B cell (primary cell): Measurements from ENCODE around the gene JARID2. TPM values are rescaled to one million over a fixed set of nuclear protein-coding genes. Genes with fewer than 3 reads are reported as not detected.

Source experiments
- ATAC-seq: fragments of 200-7000 bp; cut with Tn5 transposase; one replicate; pipeline ENCODE4 v1.10.0; 2021; ENCODE audit warnings: low read depth, mild to moderate bottlenecking, moderate number of reproducible peaks, moderate library complexity
- CTCF ChIA-PET: fragments of 350-600 bp; sonication (Branson Sonifier 250); formaldehyde crosslinking; loops from one replicate; lab custom pipeline; 2021; ENCODE audit warnings: antibody characterized with exemption, inconsistent platforms; lab: Charles Lee
- POLR2A ChIA-PET: fragments of 350-600 bp; sonication (Branson Sonifier 250); formaldehyde crosslinking; loops from one replicate; lab custom pipeline; 2021; ENCODE audit warnings: antibody characterized with exemption; lab: Charles Lee
- DNase-seq: peaks from one replicate; pipeline ENCODE4 v3.0.0; 2013
- H2AFZ ChIP-seq: 2 replicates; pipeline ENCODE4 v1.6.1; 2012; ENCODE audit warnings: mild to moderate bottlenecking, low read depth, low read length; ENCODE audit not compliant: insufficient read depth, poor library complexity, severe bottlenecking
- H3K27ac ChIP-seq, 2 donors: 1 replicate in 1 of 2; 2 replicates in 1 of 2; pipeline ENCODE4 v1.5.1; 2012 to 2013; ENCODE audit warnings: low read length in 2 of 2, mild to moderate bottlenecking in 2 of 2, moderate library complexity in 1 of 2
- H3K27me3 ChIP-seq, 4 experiments: fragments of 200-600 bp in 1 of 4; sonication (generic) in 1 of 4; replicated peaks in 1 of 4; 1 replicate in 2 of 4; 2 replicates in 2 of 4; pipeline versions ENCODE4 v1.6.1 to v1.7.0; 2013 to 2016; ENCODE audit warnings: low read length in 3 of 4, mild to moderate bottlenecking in 2 of 4, mixed read lengths in 1 of 4, moderate library complexity in 1 of 4; ENCODE audit not compliant: insufficient read depth in 4 of 4, control insufficient read depth in 3 of 4; ENCODE audit errors: control extremely low read depth in 1 of 4
- H3K36me3 ChIP-seq, 2 experiments: replicated peaks in 1 of 2; 1 replicate in 1 of 2; 2 replicates in 1 of 2; pipeline versions ENCODE4 v1.6.1 to v1.7.1; 2013; ENCODE audit warnings: low read length in 1 of 2; ENCODE audit not compliant: insufficient read depth in 2 of 2, control insufficient read depth in 1 of 2; ENCODE audit errors: control extremely low read depth in 1 of 2, extremely low read depth in 1 of 2
- H3K4me1 ChIP-seq, 2 donors: fragments of 200-600 bp in 1 of 2; sonication (generic) in 1 of 2; 1 replicate in 1 of 2; 2 replicates in 1 of 2; pipeline versions ENCODE4 v1.5.1 to v1.6.1; 2013 to 2017; ENCODE audit warnings: low read length in 2 of 2; ENCODE audit not compliant: control insufficient read depth in 2 of 2, insufficient read depth in 2 of 2
- H3K4me2 ChIP-seq: replicated peaks from 2 replicates; pipeline ENCODE3; 2012; ENCODE audit warnings: mild to moderate bottlenecking, low read depth, low read length; ENCODE audit not compliant: poor library complexity, severe bottlenecking
- H3K4me3 ChIP-seq, 5 experiments: fragments of 200-600 bp in 1 of 5; sonication (generic) in 1 of 5; 1 replicate in 3 of 5; 2 replicates in 2 of 5; pipeline versions ENCODE4 v1.5.1 to v1.7.0; 2011 to 2016; ENCODE audit warnings: low read length in 4 of 5, mild to moderate bottlenecking in 4 of 5, low read depth in 2 of 5, control low read depth in 1 of 5, moderate library complexity in 1 of 5; ENCODE audit not compliant: insufficient read depth in 1 of 5; ENCODE audit errors: control extremely low read depth in 1 of 5, extremely low read depth in 1 of 5
- H3K79me2 ChIP-seq: fragments of 200-600 bp; sonication (generic); one replicate; pipeline ENCODE4 v1.6.0; 2016; ENCODE audit warnings: low read length; ENCODE audit not compliant: control insufficient read depth, insufficient read depth
- H3K9ac ChIP-seq: fragments of 200-600 bp; sonication (generic); 2 replicates; pipeline ENCODE4 v1.6.1; 2017; ENCODE audit warnings: mild to moderate bottlenecking, low read length, moderate library complexity
- H3K9me3 ChIP-seq, 3 donors: one replicate each; pipeline versions ENCODE4 v1.6.1 to v1.7.1; 2013; ENCODE audit warnings: low read length in 2 of 3; ENCODE audit not compliant: control insufficient read depth in 2 of 3, insufficient read depth in 1 of 3; ENCODE audit errors: control extremely low read depth in 1 of 3
- H4K20me1 ChIP-seq: 2 replicates; pipeline ENCODE4 v1.6.0; 2012; ENCODE audit warnings: mild to moderate bottlenecking, low read length; ENCODE audit not compliant: insufficient read depth, control insufficient read depth, poor library complexity, severe bottlenecking
- H3K27ac Mint-ChIP-seq: one replicate; pipeline ENCODE4 v1.8.0; 2021; ENCODE audit warnings: mixed read lengths
- H3K27me3 Mint-ChIP-seq: one replicate; pipeline ENCODE4 v1.8.0; 2021; ENCODE audit warnings: mixed read lengths
- H3K4me1 Mint-ChIP-seq: one replicate; pipeline ENCODE4 v1.8.0; 2021; ENCODE audit warnings: mixed read lengths
- H3K4me3 Mint-ChIP-seq: one replicate; pipeline ENCODE4 v1.8.0; 2021; ENCODE audit warnings: mixed read lengths
- H3K9me3 Mint-ChIP-seq: one replicate; pipeline ENCODE4 v1.8.0; 2022; ENCODE audit warnings: mixed read lengths; ENCODE audit not compliant: insufficient read depth
- EZH2 ChIP-seq: IDR thresholded peaks from 2 replicates; pipeline ENCODE4 v1.6.1; 2012; ENCODE audit warnings: borderline replicate concordance, low read depth, mild to moderate bottlenecking, moderate library complexity, low read length; ENCODE audit not compliant: insufficient read depth, poor library complexity, severe bottlenecking
- WGBS: methylation state at CpG from one replicate; pipeline ENCODE4 v1.1.5; 2013; ENCODE audit warnings: missing lambda C conversion rate; ENCODE audit not compliant: insufficient coverage; 5-methylcytosine and 5-hydroxymethylcytosine counted together
- intact Hi-C: fragments of 100-400 bp; cut with micrococcal nuclease; formaldehyde crosslinking; loops from one replicate; pipeline ENCODE4 v1.10.0; 2022
- polyA plus RNA-seq: library from polyadenylated mRNA; depleted of rRNA; stranded (reverse); fragments of >200 nt; gene quantifications from 2 replicates; pipeline ENCODE4 v1.2.3, GENCODE V29; 2012
- total RNA-seq, 2 donors: library from RNA; stranded (reverse); fragments of 120-200 nt in 1 of 2; gene quantifications; 1 replicate in 1 of 2; 2 replicates in 1 of 2; pipeline versions ENCODE4 v1.2.3 to v1.2.4, GENCODE V29; 2013 to 2022
- TF ChIP-seq, protein P1 (sequence below): fragments of 200-600 bp; IDR thresholded peaks from one replicate; pipeline ENCODE4 v1.8.0; 2022; ENCODE audit warnings: antibody characterized with exemption, mild to moderate bottlenecking

JARID2 gene
- total and polyA plus RNA-seq, 2 donors (not counting 1 experiment from before 2014, with no cell fraction given) = 11.0 to 58.1 TPM

DNA sequence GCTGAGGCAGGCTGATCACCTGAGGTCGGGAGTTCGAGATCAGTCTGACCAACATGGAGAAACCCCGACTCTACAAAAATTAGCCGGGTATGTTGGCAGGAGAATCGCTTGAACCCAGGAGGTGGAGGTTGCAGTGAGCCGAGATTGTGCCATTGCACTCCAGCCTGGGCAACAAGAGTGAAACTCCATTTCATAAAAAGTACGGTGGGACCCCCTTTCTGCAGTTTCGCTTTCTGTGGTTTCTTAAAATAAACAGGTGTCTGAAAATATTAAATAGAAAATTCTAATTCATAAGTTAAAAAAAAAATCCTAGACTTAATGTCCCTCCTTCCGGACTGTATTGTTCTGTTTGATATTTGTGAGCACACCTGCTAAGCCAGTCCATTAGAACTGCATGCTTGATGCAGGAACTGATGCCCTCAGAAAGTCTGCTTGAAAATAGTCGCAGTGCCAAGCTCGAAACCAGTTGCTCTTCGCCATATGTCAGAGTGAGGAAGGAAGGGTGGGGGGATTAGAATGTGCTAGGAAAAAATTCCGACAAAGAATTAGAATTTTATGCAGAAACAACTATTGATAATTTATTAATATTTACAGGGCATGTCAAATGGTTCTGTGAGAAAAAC, 85.9 kb downstream of the JARID2 start:
- Histone ChIP-seq H3K79me2 (peaks cover 97% of the 10 kb centered on the region), H3K36me3 (no peaks in the 10 kb centered on the region), H3K9me3 (no peaks in the 10 kb centered on the region), H3K4me2 (peak overlapping the region; percentile 39), H3K4me3 (peak overlapping the region in 1 of 5 experiments; percentile 18), H2AFZ (no peak overlapping the region), H3K4me1 (peaks cover 66 to 74% of the 10 kb centered on the region in 2 donors), H3K27ac (no peak overlapping the region), H3K27me3 (no peaks in the 10 kb centered on the region), H3K9ac (no peak overlapping the region), H4K20me1 (peaks cover 75% of the 10 kb centered on the region)
- POLR2A ChIA-PET = interaction anchor here (0.6 kb wide), 1 partner anchor 71 kb away, joined by 4 read pairs; no protein-coding TSS in a partner anchor
- Mint-ChIP-seq H3K4me3 (peak overlapping the region; percentile 81), H3K27ac (peak overlapping the region; percentile 69), H3K9me3 (no peaks in the 10 kb centered on the region), H3K4me1 (peaks cover 91% of the 10 kb centered on the region), H3K27me3 (no peaks in the 10 kb centered on the region)
- TF ChIP-seq, protein P1, sequence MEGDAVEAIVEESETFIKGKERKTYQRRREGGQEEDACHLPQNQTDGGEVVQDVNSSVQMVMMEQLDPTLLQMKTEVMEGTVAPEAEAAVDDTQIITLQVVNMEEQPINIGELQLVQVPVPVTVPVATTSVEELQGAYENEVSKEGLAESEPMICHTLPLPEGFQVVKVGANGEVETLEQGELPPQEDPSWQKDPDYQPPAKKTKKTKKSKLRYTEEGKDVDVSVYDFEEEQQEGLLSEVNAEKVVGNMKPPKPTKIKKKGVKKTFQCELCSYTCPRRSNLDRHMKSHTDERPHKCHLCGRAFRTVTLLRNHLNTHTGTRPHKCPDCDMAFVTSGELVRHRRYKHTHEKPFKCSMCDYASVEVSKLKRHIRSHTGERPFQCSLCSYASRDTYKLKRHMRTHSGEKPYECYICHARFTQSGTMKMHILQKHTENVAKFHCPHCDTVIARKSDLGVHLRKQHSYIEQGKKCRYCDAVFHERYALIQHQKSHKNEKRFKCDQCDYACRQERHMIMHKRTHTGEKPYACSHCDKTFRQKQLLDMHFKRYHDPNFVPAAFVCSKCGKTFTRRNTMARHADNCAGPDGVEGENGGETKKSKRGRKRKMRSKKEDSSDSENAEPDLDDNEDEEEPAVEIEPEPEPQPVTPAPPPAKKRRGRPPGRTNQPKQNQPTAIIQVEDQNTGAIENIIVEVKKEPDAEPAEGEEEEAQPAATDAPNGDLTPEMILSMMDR = no peak
- TF ChIP-seq EZH2 = no peak
- no peak for ATAC-seq
- DNase-seq = no peak
- intact Hi-C loops = loop anchor here (2.0 to 10.0 kb wide), 2 partner anchors 15 to 113 kb away; no protein-coding TSS in a partner anchor
- CTCF ChIA-PET = interaction anchor here (0.8 to 1.4 kb wide), 2 partner anchors 9 to 109 kb away, joined by 3 to 5 read pairs; no protein-coding TSS in a partner anchor
- WGBS = 69% methylated on average over 5 of the region's 13 CpGs

DNA sequence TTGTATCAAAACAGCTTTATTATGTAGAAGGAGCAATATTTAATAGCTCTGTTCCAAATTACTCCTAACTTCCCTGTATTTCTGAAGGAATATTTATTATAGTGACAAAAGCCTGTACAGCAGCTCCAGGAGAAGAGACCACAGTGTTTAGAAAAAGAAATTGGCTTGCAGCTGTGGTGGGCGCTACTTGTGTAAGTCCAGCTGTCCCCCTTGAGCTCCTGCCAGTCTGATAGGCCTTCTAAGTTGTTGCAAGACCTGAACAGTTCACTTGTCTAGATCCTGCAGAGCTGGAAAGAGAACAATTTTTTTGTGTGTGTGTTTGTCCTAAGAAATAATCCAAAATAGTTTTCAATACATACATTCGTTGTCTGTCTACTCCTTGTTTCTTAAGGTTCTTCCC, 86.6 kb downstream of the JARID2 start:
- DNase-seq = no peak
- Histone ChIP-seq H3K79me2 (peaks cover 97% of the 10 kb centered on the region), H2AFZ (no peak overlapping the region), H3K27ac (no peak overlapping the region), H3K4me1 (peaks cover 66 to 74% of the 10 kb centered on the region in 2 donors), H3K9me3 (no peaks in the 10 kb centered on the region), H3K27me3 (no peaks in the 10 kb centered on the region), H3K9ac (no peak overlapping the region), H3K4me3 (no peak overlapping the region), H3K4me2 (no peak overlapping the region), H3K36me3 (no peaks in the 10 kb centered on the region), H4K20me1 (peaks cover 75% of the 10 kb centered on the region)
- ChIA-PET POLR2A (interaction anchor here (0.7 kb wide), 1 partner anchor 200 kb away, joined by 10 read pairs; no protein-coding TSS in a partner anchor), CTCF (interaction anchor here (0.7 to 1.4 kb wide), 3 partner anchors 10 to 314 kb away, joined by 3 to 5 read pairs (median 3); no protein-coding TSS in a partner anchor)
- ATAC-seq = no peak
- intact Hi-C loops = loop anchor here (10.0 kb wide), 1 partner anchor 112 kb away; no protein-coding TSS in a partner anchor
- Mint-ChIP-seq H3K27ac (no peak overlapping the region), H3K9me3 (no peaks in the 10 kb centered on the region), H3K27me3 (no peaks in the 10 kb centered on the region), H3K4me1 (peaks cover 91% of the 10 kb centered on the region), H3K4me3 (no peak overlapping the region)
- no peak for TF ChIP-seq EZH2
- TF ChIP-seq, protein P1 = no peak
- 100% methylated on average over 1 of the region's 2 CpGs for WGBS
